G401 (cell line): Measurements from ENCODE around the gene LILRB1. TPM values are rescaled to one million over a fixed set of nuclear protein-coding genes. Genes with fewer than 3 reads are reported as not detected.
"Not testable (repeated sequence)": the region's sequence is repeated elsewhere in the genome, so short reads cannot be mapped to it uniquely, and the experiment has no call there.

Experiments
- DNase-seq: peaks from one replicate; pipeline ENCODE4 v3.0.0-alpha.2; 2015; ENCODE audit warnings: low spot score
- in situ Hi-C: cut with HindIII; loops from 2 replicates; pipeline ENCODE4 v1.10.0; 2016; ENCODE audit warnings: low sequenced_read_pairs, mixed read lengths
- total RNA-seq: library from RNA; depleted of rRNA; stranded (reverse); fragments of >200 nt; shearing (Covaris generic); gene quantifications from 2 replicates; pipeline ENCODE4 v1.2.3, GENCODE V29; 2014

Gene LILRB1
- total RNA-seq, 1 experiment from 2014 or later, result not detected

DNA sequence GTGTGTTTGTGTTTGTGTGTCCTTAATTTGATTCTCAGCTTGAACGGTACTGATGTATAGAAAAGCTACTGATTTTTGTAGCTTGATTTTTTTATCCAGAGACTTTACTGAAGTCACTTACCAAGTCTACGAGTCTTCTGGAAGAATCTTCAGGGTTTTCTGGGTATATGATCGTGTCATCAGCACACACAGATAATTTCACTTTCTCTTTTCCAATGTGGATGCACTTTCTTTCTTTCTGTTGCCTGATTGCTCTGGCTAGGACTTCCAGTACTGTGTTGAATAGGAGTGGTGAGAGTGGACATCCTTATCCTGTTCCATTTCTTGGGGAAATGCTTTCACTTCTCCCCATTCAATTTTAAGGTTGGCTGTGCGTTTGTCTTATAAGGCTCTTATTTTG is 7.9 kb upstream of the LILRB1 start:
- in situ Hi-C loops, result no loop called here

DNA sequence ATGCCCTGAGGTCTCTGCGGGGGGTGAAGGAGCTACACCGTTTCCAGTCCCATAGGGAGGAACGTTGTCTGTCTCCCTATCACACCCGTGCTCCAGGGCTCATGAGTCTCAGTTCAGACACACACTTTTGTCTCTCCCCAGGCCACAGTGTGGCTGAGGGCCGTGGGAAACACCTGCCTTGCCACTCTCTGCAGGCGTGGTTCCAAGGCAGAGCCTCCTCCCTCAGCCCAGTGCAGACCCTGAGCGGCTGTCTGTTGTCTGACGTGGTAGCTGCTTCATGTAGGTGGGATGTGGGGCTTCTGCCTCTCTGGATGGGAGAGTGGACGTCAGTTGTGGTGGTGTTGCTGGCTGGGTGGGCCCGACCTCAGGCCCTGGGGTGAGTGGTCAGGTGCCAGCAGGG is 6.0 kb upstream of the LILRB1 start:
- in situ Hi-C loops, DNase-seq: not testable (repeated sequence)

More for the DNA sequence above, 7.9 kb upstream of the LILRB1 start:
- DNase-seq, result no peak

DNA sequence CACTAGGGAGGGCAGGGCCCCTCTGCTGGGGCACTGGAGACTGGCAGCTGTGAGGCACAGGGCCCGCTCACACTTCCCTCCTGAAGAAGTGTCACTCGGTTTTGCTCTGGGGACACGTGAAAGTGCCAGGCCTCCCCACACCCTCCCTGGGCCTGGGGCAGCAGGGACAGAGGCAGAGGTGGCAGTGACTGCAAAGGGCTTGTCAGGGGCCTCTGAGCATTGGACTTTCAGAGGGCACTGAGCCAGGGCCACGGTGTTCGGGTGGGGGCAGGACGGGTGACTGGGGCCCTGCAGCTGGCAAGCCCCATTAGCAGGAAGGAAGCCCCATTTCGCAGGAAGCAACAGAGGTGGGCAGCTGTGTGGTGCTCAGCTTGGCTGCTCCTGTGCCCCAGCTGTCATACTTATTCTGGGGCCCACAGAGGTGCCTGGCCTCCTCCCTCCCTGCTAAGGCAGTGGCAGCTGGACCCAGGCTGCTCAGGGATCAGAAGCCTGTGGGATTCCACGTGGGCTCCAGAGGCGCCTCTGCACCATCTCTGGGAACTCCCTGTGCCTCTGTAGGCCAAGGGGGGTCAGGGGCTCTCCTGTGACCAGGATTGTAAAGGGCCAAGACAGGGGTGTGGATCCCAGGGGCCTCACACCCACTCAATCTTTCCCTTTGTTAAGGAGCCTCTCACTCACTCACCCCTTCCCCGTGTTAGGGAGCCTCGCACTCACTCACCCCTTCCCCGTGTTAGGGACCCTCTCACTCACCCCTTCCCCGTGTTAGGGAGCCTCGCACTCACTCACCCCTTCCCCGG is 5.2 kb upstream of the LILRB1 start:
- in situ Hi-C loops, DNase-seq: not testable (repeated sequence)

DNA sequence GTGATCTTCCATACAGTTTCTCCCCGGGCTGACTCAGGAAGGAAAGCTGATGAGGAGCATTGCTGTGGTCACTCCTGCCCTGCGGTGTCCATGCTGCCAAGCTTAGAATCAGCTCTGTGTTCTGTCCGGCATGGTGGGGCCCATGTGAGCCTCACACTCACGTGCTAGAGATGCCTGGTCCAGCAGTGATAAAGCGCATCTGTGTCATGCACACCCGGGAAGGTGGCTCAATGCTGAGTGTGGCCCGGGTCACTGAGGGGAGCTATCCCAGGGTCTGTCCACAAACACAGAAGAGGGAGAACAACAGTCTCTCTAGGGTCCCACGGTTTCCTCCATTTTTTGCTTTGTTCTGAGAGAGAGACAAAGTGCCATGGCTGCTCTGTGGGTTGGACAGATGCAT is 3.5 kb upstream of the LILRB1 start:
- no peak for DNase-seq
- in situ Hi-C loops, result no loop called here

DNA sequence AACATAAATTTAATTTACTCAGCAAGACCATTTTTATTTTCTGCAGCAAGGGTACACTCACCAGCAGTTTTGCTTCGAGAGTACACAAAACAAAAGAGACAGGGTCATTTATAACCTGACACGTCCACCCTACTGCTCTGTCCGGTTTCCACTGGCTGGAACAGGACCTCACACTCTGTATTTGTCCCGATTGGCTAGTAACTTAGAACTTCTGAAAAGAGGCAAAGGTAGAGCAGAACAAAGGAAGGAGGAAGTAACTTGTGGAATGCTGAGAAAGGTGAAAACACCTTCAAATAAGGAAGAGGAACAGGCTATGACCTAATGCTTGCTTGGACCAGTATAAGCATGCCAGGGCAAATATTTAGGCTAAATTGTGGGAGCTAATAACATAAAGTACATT is 2.4 kb upstream of the LILRB1 start:
- in situ Hi-C loops, result not testable (repeated sequence)

DNA sequence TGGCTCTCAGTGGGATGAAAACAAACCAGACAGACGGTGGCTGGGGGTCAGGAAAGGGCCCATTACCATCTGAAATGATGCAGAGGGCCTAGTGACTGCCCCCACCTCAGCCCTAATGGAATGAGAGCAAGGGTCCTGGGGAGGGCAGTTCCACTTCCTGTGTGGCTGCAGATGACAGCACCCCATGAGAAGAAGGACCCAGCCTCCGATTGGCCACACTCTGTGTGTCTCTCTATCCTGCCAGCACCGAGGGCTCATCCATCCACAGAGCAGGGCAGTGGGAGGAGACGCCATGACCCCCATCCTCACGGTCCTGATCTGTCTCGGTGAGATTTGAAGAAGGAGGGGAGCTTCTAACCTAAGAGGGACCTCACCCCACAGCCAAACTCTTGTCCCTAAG is 498 bp downstream of the LILRB1 start:
- in situ Hi-C loops, result no loop called here
- no peak for DNase-seq

More for the DNA sequence above, 2.4 kb upstream of the LILRB1 start:
- not testable (repeated sequence) for DNase-seq

DNA sequence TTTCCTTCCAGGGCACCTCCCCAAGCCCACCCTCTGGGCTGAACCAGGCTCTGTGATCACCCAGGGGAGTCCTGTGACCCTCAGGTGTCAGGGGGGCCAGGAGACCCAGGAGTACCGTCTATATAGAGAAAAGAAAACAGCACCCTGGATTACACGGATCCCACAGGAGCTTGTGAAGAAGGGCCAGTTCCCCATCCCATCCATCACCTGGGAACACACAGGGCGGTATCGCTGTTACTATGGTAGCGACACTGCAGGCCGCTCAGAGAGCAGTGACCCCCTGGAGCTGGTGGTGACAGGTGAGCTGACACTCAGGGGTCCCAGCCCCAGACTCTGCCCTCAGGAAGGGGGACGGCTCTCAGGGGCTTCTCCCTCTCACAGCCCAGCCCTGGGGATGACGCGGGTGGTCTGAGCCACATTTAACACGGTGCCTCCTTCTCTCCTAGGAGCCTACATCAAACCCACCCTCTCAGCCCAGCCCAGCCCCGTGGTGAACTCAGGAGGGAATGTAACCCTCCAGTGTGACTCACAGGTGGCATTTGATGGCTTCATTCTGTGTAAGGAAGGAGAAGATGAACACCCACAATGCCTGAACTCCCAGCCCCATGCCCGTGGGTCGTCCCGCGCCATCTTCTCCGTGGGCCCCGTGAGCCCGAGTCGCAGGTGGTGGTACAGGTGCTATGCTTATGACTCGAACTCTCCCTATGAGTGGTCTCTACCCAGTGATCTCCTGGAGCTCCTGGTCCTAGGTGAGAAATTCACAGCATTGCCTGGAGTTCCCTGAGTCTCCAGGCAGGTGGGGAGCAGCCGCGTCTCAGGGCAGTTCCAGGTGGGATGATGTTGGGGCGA is 1.4 kb downstream of the LILRB1 start:
- in situ Hi-C loops, DNase-seq: not testable (repeated sequence)

DNA sequence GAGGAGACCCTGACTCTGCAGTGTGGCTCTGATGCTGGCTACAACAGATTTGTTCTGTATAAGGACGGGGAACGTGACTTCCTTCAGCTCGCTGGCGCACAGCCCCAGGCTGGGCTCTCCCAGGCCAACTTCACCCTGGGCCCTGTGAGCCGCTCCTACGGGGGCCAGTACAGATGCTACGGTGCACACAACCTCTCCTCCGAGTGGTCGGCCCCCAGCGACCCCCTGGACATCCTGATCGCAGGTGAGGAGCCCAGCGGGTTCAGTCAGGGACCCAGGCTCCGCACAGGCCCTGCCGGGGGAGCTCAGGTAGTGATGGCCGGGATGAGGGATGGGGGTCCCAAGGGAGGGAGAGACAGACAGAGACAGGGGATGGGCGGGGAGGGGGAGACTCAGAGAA is 2.2 kb downstream of the LILRB1 start:
- in situ Hi-C loops, DNase-seq: not testable (repeated sequence)

DNA sequence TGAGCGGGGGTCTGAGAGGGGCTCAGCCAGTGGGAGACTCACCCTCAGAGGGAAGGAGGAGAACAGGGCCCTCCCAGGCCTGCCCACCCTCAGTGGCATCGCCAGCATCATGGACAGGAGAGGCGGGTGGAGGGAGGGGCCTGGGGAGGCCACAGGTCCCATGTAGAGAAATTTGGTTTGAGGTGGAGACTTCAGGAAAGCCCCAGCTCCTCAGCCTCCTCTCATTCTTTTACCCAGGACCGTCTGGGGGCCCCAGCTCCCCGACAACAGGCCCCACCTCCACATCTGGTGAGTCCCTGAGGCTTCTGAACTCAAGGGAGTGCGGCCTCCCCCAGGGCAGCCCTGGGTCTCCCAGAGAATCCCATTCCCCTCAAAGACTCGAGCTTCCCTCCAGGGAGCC is 3.1 kb downstream of the LILRB1 start:
- DNase-seq, result no peak
- in situ Hi-C loops, result no loop called here

DNA sequence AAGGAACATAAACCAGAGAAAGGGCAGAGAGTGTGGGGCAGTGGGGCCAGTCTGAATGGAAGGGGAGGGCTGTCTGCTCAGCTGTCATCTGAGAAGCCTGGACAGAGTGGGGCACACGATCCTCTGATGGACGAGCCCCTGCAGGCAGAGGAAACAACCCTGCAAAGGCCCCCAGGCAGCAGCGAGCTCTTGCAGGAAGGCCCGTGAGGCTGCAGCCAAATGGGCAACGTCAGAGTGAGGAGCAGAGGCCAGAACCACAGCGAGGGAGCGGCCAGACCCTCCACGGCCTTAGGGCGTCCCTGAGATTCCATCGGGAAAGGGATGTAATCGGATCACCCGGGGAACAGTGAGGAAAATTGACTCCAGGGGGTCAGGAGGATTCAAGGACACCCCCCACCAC is 5.8 kb downstream of the LILRB1 start:
- DNase-seq, in situ Hi-C loops: not testable (repeated sequence)

DNA sequence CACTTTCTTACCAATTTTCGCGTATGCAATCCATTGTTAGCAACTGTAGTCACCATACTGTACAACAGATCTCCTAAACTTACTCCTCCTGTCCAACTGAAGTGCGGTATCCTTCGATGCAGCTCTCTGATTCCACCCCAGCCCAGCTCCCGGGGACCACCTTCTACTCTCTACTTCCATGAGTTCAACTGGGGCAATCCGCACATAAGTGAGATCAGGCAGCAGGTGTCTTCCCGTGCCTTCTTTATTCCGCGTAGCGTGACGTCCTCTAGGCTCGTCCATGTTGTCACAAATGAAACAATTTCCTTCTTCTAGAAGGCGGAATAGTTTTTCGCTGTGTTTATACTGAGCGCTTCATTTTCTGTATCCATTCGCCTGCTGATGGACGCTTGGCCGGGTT is 8.4 kb downstream of the LILRB1 start:
- DNase-seq, result no peak
- in situ Hi-C loops, result no loop called here

DNA sequence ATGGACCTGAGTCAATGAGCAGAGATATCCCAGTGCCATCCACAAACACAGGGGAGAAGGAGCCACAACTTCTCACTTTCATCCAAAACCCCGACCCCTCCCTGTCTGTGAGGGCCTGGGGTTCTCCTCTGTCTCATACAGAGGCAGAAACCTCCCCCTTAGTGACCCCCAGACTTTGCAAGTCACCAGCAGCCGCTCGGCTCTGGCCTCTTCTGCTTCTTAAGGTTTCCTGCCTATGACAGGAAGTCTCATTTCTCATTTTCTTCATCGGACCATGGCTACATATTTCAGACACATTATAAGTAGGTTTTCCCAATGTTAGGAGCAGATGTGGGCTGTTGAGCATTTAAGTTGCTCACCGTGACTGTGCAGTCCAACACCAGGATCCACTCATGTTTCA is 12.7 kb downstream of the LILRB1 start:
- in situ Hi-C loops, DNase-seq: not testable (repeated sequence)

DNA sequence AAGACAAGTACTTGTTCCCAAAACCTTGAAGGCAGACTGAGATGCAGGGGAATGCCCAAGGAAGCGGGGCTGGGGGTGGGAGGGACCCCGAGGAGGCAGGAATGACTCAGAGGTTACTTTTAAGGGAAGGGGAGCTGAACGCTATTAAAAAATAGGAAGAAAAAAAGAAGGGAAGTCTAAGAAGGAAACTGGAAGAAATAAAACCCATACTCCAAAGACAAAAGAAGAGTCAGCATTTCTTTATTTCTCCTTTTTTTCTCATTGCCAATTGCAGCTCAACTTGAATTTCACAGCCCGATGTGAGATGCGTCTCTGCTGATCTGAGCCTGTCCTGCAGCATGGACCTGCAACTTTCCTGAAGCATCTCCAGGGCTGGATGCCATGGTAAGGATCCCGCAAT is 13.3 kb downstream of the LILRB1 start:
- DNase-seq, in situ Hi-C loops: not testable (repeated sequence)

DNA sequence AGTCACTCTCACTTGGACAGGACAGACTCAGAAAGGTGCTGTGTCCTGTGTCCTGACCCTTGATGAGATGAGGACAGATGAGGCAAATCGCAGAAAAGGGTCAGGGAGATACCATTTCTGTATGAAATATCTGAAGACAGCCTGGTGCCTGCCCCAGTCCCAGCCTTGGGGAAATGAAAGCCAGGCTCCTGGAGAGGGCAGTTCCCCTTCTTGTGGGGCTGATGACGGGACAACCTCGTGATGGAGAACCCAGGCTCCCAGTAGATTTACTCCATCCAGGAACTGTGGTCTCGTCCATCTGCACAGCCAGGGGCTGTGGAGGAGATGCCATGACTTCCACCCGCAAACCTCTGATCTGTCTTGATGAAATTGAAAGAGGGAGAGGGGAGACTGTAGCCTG is 13.8 kb downstream of the LILRB1 start:
- in situ Hi-C loops, result no loop called here

DNA sequence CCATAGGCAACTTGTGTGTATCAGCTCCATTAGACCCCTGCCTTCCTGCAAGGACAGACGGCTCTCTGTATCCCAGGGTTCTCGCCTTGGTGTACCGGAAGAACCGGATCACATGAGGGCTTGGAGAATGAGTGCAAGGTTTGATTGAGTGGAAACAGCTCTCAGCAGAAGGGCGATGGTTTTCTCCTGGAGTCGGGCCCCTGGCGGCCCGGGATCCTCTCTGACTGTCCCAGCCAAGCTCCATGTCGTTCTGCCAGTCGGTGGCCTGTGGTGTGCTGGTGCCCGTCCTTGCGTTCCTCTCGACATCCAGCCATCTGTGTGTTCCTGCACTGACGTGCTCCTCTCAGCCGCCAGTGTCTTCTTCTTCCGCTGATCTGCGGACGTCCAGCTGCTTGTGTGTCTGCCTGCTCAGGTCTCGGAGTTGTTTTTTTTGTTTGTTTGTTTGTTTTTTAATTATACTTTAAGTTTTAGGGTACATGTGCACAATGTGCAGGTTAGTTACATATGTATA is 16.1 kb downstream of the LILRB1 start:
- in situ Hi-C loops, result no loop called here
- no peak for DNase-seq

More for the DNA sequence above, 13.8 kb downstream of the LILRB1 start:
- no peak for DNase-seq

DNA sequence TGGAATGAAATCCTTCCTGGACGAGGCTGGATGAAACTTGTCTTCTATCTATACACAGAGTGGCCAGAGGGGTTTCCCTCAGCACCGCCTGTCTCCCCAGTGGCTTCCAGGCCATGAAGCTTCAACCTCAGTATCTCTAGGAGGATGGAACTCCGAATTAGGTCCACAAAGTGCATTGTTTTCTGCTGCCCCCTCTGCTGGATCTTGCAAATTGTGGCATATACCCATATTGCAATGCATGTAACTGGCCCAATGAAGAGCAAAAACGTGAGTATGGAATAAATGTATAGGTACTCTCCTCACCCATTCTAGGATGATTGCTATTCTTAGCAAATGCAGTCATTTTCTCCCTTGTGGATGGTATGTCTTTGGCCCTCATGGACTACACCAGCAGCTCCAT is 17.8 kb downstream of the LILRB1 start:
- DNase-seq, result no peak
- in situ Hi-C loops, result no loop called here

DNA sequence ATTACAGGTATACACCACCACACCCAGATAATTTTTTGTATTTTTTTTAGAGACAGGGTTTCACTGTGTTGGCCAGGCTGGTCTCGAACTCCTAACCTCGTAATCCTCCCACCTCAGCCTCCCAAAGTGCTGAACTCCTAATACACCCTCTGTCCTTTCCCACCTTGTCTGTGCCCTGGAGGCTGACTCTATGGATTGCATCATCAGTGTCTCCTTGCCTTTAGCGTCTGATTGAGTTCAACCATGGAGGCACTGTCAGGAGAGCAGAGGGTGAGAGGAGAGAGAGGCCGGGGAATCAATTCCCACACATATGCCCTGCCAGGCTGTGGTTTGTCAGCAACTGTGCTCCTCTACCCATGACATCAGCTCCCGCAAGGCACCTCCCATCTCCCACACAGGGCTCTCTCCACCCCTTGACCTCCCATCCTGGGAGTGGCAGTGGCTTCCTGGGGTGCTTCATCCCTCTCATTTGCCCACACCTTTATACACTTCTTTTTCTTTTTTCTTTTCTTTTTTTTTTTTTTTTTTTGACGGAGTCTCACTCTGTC is 19.9 kb downstream of the LILRB1 start:
- DNase-seq, result no peak
- in situ Hi-C loops, result loop anchor here (25.0 kb wide), 1 partner anchor 113 kb away; no protein-coding TSS in a partner anchor

DNA sequence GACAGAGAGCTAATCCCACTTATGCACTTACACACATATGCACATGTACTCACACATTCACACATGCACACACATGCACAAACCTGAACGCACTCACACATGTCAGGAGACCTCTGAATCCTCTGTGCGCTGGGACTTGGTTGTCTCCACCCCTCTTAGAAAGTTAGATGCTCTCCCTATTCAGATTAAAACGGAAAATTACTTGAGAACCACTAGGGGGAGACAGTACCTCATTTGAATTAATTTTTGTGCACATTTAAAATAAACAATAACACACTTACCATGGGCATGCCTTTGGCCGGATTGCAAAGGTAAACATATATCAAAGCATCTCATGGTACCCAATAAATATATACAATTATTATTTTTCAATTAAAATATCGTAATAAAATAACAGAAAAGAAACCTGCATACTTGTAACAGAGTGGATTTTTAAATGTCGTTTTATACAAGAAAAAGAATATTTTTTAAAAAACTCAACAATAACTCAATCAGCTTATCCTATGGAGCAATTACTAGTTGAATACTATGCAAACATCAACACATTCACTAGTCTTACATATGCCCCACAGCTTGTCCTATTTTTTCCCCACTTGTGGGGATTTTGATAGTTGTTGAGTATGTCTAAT is 23.0 kb downstream of the LILRB1 start:
- DNase-seq, result no peak
- in situ Hi-C loops, result loop anchor here (25.0 kb wide), 1 partner anchor 116 kb away; no protein-coding TSS in a partner anchor
